ENCODE measurements around the gene GUCA2A. TPM values are rescaled to one million over a fixed set of nuclear protein-coding genes. Genes with fewer than 3 reads are reported as not detected.

GUCA2A gene
- total RNA-seq, 1 donor: not detected

GRCh38 chr1:42165511-42166210, 1.1 kb upstream of the GUCA2A start:
- no peak for TF ChIP-seq CTCF (IDR thresholded peaks at IDR 0.05; ENCODE audit: insufficient read depth, low read length)
- H3K4me3 ChIP-seq (ENCODE audit: low read depth, low read length): no peak overlapping the region
- DNase-seq (ENCODE audit: low read depth): peak; percentile 31

GRCh38 chr1:42163536-42164503, 725 bp downstream of the GUCA2A start:
- DNase-seq (ENCODE audit: low read depth): no peak
- H3K4me3 ChIP-seq (ENCODE audit: low read depth, low read length): no peak overlapping the region
- TF ChIP-seq CTCF (IDR thresholded peaks at IDR 0.05; ENCODE audit: insufficient read depth, low read length): no peak

GRCh38 chr1:42163114-42163513, 1.4 kb downstream of the GUCA2A start:
- TF ChIP-seq CTCF (IDR thresholded peaks at IDR 0.05; ENCODE audit: insufficient read depth, low read length): no peak
- DNase-seq (ENCODE audit: low read depth): peak; percentile 9
- H3K4me3 ChIP-seq (ENCODE audit: low read depth, low read length): no peak overlapping the region

GRCh38 chr1:42162181-42162580, 2.4 kb downstream of the GUCA2A start:
- DNase-seq (ENCODE audit: low read depth): no peak
- no peak overlapping the region for H3K4me3 ChIP-seq (ENCODE audit: low read depth, low read length)
- no peak for TF ChIP-seq CTCF (IDR thresholded peaks at IDR 0.05; ENCODE audit: insufficient read depth, low read length)

GRCh38 chr1:42158189-42158588, 6.4 kb downstream of the GUCA2A start:
- peak; percentile 15 for DNase-seq (ENCODE audit: low read depth)
- no peak for TF ChIP-seq CTCF (IDR thresholded peaks at IDR 0.05; ENCODE audit: insufficient read depth, low read length)
- H3K4me3 ChIP-seq (ENCODE audit: low read depth, low read length): no peak overlapping the region

- no peak for DNase-seq (ENCODE audit: low read depth)
- no peak overlapping the region for H3K4me3 ChIP-seq (ENCODE audit: low read depth, low read length)
- no peak for TF ChIP-seq CTCF (IDR thresholded peaks at IDR 0.05; ENCODE audit: insufficient read depth, low read length)
These were observed 6.9 kb downstream of the GUCA2A start for GRCh38 chr1:42157667-42158066.
